Measurements from ENCODE around the gene PAQR5. TPM values are rescaled to one million over a fixed set of nuclear protein-coding genes. Genes with fewer than 3 reads are reported as not detected.
A peak's percentile ranks its signal among the peaks of the same experiment; 100 is the strongest.
"Not testable (repeated sequence)": the region's sequence is repeated elsewhere in the genome, so short reads cannot be mapped to it uniquely, and the experiment has no call there.

The PAQR5 gene
- total RNA-seq, 1 experiment from 2014 or later, result 9.4 TPM

DNA sequence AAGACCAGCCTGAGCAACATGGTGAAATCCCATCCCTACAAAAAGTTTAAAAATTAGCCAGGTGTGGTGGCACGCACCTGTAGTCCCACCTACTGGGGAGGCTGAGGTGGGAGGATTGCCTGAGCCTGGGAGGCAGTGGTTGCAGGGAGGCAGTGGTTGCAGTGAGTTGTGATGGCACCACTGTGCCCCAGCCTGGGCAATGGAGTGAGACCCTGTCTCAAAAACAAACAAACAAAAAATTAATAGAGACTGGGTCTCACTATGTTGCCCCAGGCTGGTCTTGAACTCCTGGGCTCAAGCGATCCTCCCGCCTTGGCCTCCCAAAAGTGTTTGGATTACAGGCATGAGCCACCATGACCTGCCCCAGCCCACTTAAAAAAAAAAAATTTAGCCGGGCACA lies 151.5 kb downstream of the PAQR5 start:
- Mint-ChIP-seq H3K36me3 (peaks cover 53% of the 10 kb centered on the region), H3K4me1 (peaks cover 23% of the 10 kb centered on the region)
- POLR2A ChIA-PET; H3K9me3 Mint-ChIP-seq; H3K27ac Mint-ChIP-seq; H3K27me3 Mint-ChIP-seq (ENCODE audit: low read depth); DNase-seq (ENCODE audit: low spot score); H3K4me3 Mint-ChIP-seq; ATAC-seq: not testable (repeated sequence)
- TF ChIP-seq ZNF121 (CRISPR knock-in tag; IDR thresholded peaks at IDR 0.05), result peak; percentile 40
- CTCF ChIA-PET, result interaction anchor here (0.8 kb wide), 1 partner anchor 12 kb away, joined by 5 read pairs; no protein-coding TSS in a partner anchor

DNA sequence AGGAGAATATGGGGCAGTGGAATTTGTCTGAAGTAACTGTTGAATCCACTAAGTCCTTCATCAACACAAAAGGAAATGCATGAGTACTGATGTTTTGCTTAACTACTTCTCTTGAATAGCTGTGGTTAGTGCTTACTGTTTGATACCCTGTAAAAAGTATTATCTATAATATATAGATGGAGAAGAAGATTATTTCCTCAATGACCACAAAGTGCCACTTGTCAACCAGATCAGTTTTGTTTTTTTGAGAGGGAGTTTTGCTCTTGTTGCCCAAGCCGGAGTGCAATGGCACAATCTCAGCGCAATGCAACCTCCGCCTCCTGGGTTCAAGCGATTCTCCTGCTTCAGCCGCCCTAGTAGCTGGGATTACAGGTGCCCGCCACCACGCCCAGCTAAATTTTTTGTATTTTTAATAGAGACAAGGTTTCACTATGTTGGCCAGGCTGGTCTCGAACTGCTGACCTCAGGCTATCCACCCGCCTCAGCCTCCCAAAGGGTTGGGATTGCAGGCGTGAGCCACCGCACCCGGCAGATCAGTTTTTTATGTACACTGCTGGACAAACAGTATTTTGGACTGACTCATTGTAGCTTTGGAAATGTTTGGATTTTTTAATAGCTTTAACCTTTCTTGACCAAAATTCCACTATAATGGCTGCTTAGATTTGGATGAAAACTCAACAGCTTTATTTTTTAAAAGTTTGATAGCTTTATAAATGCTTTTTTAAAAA lies 152.4 kb downstream of the PAQR5 start:
- no peak for ATAC-seq
- ChIA-PET POLR2A (no interaction called here), CTCF (interaction anchor here (0.6 to 4.4 kb wide), 5 partner anchors 12 to 420 kb away, joined by 3 to 44 read pairs (median 4); no protein-coding TSS in a partner anchor)
- Mint-ChIP-seq H3K36me3 (peaks cover 53% of the 10 kb centered on the region), H3K9me3 (no peaks in the 10 kb centered on the region), H3K27me3 (ENCODE audit: low read depth) (no peaks in the 10 kb centered on the region; the same call in 1 of the 2 replicates), H3K4me1 (peaks cover 27% of the 10 kb centered on the region), H3K4me3 (peak overlapping the region; percentile 97), H3K27ac (no peak overlapping the region)
- no peak for DNase-seq (ENCODE audit: low spot score)
- TF ChIP-seq NR2C2 (CRISPR knock-in tag; IDR thresholded peaks at IDR 0.05) (no peak), ZNF671 (CRISPR knock-in tag; IDR thresholded peaks at IDR 0.05) (no peak), NR3C1 (CRISPR knock-in tag; conservative IDR thresholded peaks at IDR 0.05; ENCODE audit: low read depth) (no peak), SMAD4 (CRISPR knock-in tag; IDR thresholded peaks at IDR 0.05) (no peak), CREM (CRISPR knock-in tag; IDR thresholded peaks at IDR 0.05) (no peak)
- TF ChIP-seq, protein P1, sequence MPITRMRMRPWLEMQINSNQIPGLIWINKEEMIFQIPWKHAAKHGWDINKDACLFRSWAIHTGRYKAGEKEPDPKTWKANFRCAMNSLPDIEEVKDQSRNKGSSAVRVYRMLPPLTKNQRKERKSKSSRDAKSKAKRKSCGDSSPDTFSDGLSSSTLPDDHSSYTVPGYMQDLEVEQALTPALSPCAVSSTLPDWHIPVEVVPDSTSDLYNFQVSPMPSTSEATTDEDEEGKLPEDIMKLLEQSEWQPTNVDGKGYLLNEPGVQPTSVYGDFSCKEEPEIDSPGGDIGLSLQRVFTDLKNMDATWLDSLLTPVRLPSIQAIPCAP (CRISPR knock-in tag; IDR thresholded peaks at IDR 0.05), result no peak
- TF ChIP-seq, protein P2, sequence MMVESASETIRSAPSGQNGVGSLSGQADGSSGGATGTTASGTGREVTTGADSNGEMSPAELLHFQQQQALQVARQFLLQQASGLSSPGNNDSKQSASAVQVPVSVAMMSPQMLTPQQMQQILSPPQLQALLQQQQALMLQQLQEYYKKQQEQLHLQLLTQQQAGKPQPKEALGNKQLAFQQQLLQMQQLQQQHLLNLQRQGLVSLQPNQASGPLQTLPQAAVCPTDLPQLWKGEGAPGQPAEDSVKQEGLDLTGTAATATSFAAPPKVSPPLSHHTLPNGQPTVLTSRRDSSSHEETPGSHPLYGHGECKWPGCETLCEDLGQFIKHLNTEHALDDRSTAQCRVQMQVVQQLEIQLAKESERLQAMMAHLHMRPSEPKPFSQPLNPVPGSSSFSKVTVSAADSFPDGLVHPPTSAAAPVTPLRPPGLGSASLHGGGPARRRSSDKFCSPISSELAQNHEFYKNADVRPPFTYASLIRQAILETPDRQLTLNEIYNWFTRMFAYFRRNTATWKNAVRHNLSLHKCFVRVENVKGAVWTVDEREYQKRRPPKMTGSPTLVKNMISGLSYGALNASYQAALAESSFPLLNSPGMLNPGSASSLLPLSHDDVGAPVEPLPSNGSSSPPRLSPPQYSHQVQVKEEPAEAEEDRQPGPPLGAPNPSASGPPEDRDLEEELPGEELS (CRISPR knock-in tag; IDR thresholded peaks at IDR 0.05), result no peak
- TF ChIP-seq, protein P3, sequence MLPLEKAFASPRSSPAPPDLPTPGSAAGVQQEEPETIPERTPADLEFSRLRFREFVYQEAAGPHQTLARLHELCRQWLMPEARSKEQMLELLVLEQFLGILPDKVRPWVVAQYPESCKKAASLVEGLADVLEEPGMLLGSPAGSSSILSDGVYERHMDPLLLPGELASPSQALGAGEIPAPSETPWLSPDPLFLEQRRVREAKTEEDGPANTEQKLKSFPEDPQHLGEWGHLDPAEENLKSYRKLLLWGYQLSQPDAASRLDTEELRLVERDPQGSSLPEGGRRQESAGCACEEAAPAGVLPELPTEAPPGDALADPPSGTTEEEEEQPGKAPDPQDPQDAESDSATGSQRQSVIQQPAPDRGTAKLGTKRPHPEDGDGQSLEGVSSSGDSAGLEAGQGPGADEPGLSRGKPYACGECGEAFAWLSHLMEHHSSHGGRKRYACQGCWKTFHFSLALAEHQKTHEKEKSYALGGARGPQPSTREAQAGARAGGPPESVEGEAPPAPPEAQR (CRISPR knock-in tag; IDR thresholded peaks at IDR 0.05), result no peak
- TF ChIP-seq, protein P4, sequence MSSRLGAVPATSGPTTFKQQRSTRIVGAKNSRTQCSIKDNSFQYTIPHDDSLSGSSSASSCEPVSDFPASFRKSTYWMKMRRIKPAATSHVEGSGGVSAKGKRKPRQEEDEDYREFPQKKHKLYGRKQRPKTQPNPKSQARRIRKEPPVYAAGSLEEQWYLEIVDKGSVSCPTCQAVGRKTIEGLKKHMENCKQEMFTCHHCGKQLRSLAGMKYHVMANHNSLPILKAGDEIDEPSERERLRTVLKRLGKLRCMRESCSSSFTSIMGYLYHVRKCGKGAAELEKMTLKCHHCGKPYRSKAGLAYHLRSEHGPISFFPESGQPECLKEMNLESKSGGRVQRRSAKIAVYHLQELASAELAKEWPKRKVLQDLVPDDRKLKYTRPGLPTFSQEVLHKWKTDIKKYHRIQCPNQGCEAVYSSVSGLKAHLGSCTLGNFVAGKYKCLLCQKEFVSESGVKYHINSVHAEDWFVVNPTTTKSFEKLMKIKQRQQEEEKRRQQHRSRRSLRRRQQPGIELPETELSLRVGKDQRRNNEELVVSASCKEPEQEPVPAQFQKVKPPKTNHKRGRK (CRISPR knock-in tag; IDR thresholded peaks at IDR 0.05; ENCODE audit: borderline replicate concordance), result no peak

DNA sequence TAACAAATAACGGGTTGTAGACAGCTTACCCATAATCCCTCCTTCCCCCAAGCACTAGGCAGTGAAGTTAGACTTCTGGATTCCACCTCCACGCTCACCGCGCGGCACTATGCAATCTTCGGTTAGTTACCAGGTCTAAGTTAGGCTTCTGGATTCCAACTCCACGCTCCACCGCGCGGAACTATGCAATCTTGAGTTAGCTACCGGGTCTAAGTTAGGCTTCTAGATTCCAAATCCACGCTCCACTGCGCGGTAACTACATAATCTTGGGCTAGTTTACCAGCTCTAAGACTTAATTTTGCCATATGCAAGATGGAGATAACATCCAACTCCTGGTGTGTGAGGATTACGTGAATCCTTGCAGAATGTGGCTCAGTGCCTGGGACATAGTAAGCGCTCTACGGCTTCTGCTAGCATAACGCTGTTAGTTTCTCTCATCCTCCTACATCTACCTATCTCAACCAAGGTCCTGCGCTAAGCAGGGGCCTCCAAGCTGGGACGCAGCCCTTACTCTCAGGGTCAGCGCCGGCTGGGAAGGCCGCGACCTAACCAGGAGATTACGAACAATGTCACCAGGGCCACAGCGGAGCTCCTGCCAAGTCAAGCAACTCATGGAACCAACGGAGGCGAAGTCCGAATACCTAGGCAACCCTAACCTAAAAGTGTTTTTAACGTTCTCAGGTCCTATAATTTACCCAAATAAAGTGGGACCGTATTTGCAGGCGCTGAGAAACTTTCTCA lies 153.4 kb downstream of the PAQR5 start:
- Mint-ChIP-seq H3K36me3 (peaks cover 52% of the 10 kb centered on the region), H3K4me1 (peaks cover 27% of the 10 kb centered on the region), H3K9me3 (no peaks in the 10 kb centered on the region), H3K4me3 (peak overlapping the region; percentile 97), H3K27me3 (ENCODE audit: low read depth) (no peaks in the 10 kb centered on the region; the same call in 1 of the 2 replicates), H3K27ac (peak overlapping the region; percentile 100)
- ChIA-PET POLR2A (interaction anchor here (1.6 to 3.3 kb wide), 2 partner anchors 11 to 14 kb away, joined by 5 to 27 read pairs; no protein-coding TSS in a partner anchor), CTCF (interaction anchor here (0.6 to 4.4 kb wide), 6 partner anchors 11 to 421 kb away, joined by 3 to 44 read pairs (median 4); no protein-coding TSS in a partner anchor)
- TF ChIP-seq NFE2L1 (CRISPR knock-in tag; IDR thresholded peaks at IDR 0.05) (no peak), ZNF671 (CRISPR knock-in tag; IDR thresholded peaks at IDR 0.05) (no peak), IRF2 (CRISPR knock-in tag; IDR thresholded peaks at IDR 0.05; ENCODE audit: borderline replicate concordance, low read depth) (no peak)
- no peak for DNase-seq (ENCODE audit: low spot score)
- peak; percentile 72 for ATAC-seq

Measured in WTC11 (cell line).